ENCODE results near the gene CLK2. TPM values are rescaled to one million over a fixed set of nuclear protein-coding genes. Genes with fewer than 3 reads are reported as not detected.
"Not testable (repeated sequence)": the region's sequence is repeated elsewhere in the genome, so short reads cannot be mapped to it uniquely, and the experiment has no call there.

The CLK2 gene
- total RNA-seq, 2 donors from 2014 or later: 9.8 to 16.4 TPM

DNA sequence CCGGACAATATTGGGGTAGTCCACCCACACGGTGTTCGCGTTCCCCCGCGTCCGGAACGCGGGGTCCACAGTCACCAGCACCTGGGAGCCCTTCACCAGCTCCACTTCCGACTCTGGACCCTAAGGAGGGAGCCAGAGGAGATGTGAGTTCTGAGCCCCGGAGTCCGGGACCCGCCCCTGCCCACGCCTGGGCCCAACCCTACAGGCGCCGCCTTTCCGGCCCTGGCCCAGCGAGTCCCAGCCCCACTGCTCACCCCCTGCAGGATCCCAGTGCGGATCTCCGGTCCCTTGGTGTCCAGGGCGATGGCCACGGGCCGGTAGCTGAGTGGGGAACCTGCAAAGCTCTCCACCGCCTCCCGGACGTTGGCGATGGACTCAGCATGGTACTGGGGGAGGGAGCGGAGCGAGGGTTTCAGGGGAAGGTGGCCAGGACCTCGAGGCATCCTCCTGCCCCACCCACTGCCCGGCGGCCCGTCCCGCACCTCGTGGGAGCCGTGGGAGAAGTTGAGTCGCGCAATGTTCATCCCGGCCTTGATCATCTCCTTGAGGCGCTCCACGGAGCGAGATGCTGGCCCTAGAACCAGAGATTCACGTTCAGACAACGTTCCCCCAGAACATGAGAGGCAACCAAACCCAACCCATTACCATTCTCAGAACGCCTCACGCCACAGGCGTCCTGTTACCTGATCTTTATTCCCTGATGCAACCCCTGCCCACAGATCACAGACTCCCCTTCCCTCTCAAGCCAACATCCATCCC, 22.1 kb upstream of the CLK2 start:
- peak overlapping the region in 1 of 2 donors; percentile 18 for H3K4me3 ChIP-seq
- TF ChIP-seq, protein P1, sequence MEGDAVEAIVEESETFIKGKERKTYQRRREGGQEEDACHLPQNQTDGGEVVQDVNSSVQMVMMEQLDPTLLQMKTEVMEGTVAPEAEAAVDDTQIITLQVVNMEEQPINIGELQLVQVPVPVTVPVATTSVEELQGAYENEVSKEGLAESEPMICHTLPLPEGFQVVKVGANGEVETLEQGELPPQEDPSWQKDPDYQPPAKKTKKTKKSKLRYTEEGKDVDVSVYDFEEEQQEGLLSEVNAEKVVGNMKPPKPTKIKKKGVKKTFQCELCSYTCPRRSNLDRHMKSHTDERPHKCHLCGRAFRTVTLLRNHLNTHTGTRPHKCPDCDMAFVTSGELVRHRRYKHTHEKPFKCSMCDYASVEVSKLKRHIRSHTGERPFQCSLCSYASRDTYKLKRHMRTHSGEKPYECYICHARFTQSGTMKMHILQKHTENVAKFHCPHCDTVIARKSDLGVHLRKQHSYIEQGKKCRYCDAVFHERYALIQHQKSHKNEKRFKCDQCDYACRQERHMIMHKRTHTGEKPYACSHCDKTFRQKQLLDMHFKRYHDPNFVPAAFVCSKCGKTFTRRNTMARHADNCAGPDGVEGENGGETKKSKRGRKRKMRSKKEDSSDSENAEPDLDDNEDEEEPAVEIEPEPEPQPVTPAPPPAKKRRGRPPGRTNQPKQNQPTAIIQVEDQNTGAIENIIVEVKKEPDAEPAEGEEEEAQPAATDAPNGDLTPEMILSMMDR (IDR thresholded peaks at IDR 0.05): no peak
- peaks cover 0 to 10% of the 10 kb centered on the region in 2 donors for H3K27me3 ChIP-seq

DNA sequence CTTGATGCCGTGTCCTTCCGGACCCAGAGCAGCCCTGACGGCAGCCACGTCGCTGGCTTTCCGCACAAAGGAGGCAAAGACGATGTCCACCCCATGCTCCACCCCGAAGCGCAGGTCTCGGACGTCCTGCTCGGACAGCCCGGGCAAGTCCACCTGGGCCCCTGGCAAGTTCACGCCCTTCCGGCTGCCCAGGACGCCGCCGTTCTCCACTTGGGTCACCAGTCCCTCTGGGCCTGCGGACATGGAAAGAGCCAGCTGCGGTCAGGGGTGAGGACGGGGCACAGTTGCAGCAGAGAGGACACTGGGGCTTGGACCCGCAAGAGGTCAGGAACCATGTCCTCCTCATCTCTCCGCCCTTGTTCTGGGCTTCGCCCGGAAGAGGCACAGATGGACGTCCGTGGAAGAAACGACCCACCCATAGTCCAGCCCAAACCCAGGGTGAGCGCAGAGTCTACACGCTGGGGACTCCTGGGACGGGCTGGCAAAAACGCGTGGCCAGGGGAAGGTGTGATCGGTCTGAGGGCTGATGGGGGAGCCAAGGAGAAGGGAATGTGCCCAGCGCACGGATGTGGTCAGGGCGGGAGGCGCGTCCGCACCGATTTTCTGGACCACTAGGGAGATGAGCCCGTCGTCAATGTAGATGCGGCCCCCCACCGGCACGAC, 21.3 kb upstream of the CLK2 start:
- H3K9me3 ChIP-seq: no peaks in the 10 kb centered on the region
- peaks cover 0 to 10% of the 10 kb centered on the region in 2 donors for H3K27me3 ChIP-seq
- TF ChIP-seq, protein P1 (IDR thresholded peaks at IDR 0.05): no peak
- no peak overlapping the region for H3K27ac ChIP-seq
- no peak for DNase-seq (ENCODE audit: low spot score)
- H3K4me3 ChIP-seq: peak overlapping the region in 1 of 2 donors; percentile 18
- peaks cover 0 to 7% of the 10 kb centered on the region in 2 donors for H3K4me1 ChIP-seq
- no peaks in the 10 kb centered on the region for H3K36me3 ChIP-seq

More for the DNA sequence above, 22.1 kb upstream of the CLK2 start:
- Histone ChIP-seq H3K27ac (no peak overlapping the region), H3K36me3 (no peaks in the 10 kb centered on the region), H3K4me1 (peaks cover 0 to 7% of the 10 kb centered on the region in 2 donors), H3K9me3 (no peaks in the 10 kb centered on the region)
- no peak for DNase-seq (ENCODE audit: low spot score)

DNA sequence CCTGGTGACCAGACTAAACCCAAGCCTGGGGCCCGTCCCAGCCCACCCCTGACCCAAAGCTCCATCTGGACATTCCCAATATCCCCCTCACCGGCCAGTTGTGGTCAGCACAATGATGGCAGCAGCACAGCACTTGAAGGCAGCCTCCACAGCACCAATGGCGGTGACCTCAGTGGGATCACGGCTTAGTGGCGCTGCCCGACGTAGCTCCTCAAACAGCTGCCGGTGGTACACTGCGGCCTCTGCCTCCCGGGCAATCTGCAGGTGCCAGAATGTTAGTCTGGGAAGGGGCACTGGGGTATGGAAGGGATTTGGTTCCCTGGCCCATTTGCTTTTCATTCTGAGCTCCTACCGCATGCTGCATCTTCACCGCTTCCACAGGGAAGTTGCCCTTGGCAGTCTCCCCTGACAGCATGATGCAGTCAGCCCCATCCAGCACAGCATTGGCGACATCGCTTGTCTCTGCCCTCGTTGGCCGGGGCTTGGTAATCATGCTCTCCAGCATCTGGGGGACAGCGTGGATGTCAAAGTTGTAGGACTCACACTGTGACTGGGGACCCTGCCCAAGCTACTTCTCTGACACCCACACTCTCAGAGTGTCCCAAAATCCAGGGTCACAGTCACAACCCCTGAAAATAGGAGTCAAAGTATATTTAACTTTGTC, 19.9 kb upstream of the CLK2 start:
- Histone ChIP-seq H3K27ac (no peak overlapping the region), H3K4me3 (no peak overlapping the region), H3K27me3 (peaks cover 0 to 10% of the 10 kb centered on the region in 2 donors), H3K36me3 (no peaks in the 10 kb centered on the region), H3K4me1 (peaks cover 0 to 7% of the 10 kb centered on the region in 2 donors), H3K9me3 (no peaks in the 10 kb centered on the region)
- no peak for DNase-seq (ENCODE audit: low spot score)
- TF ChIP-seq, protein P1 (IDR thresholded peaks at IDR 0.05): no peak

DNA sequence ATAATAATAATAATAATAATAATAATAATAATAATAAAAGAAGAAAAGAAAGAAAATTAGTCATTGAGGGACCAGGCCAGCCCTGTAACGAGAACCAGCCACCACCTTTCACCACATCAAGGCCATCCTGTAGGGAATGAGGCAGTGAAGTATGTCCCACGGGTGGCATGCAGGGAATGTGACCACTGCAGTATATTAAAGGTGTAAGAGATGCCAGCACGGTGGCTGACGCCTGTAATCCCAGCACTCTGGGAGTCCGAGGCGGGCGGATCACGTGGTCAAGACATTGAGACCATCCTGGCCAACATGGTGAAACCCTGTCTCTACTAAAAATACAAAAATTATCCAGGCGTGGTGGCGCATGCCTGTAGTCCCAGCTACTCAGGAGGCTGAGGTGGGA, 17.7 kb upstream of the CLK2 start:
- H3K4me3 ChIP-seq; DNase-seq (ENCODE audit: low spot score); H3K27ac ChIP-seq; H3K4me1 ChIP-seq; H3K36me3 ChIP-seq; H3K9me3 ChIP-seq: not testable (repeated sequence)
- peaks cover 0 to 10% of the 10 kb centered on the region in 2 donors for H3K27me3 ChIP-seq

- DNase-seq (ENCODE audit: low spot score): no peak
- H3K4me1 ChIP-seq: no peaks in the 10 kb centered on the region
- H3K4me3 ChIP-seq: no peak overlapping the region
- TF ChIP-seq, protein P1 (IDR thresholded peaks at IDR 0.05): no peak
- H3K36me3 ChIP-seq: no peaks in the 10 kb centered on the region
- no peak overlapping the region for H3K27ac ChIP-seq
- H3K9me3 ChIP-seq: no peaks in the 10 kb centered on the region
- H3K27me3 ChIP-seq: no peaks in the 10 kb centered on the region
Measured at GRCh38 chr1:155287987-155288543, 14.8 kb upstream of the CLK2 start.

DNA sequence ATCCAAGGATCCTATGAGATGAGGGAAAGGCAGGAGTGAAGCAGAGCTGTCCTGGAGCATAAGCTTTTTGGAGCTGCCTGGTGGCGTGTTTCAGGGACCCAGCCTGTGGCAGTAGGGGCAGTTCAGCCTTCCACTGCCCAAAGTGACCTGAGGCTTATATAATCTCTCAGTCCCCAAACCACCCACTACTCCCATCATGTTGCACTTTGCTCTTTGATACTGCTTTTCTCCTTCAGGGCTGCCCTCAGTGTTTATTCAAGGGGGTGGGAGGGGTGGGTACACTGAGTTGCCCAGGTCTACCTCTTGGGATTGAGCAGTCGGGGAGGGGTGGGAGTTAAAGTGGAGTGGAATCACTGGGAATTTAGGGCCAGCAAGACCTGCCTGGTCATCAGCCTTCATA, 13.2 kb upstream of the CLK2 start:
- TF ChIP-seq, protein P1 (IDR thresholded peaks at IDR 0.05): no peak
- no peaks in the 10 kb centered on the region for H3K27me3 ChIP-seq
- no peaks in the 10 kb centered on the region for H3K4me1 ChIP-seq
- no peak for DNase-seq (ENCODE audit: low spot score)
- H3K36me3 ChIP-seq: no peaks in the 10 kb centered on the region
- no peak overlapping the region for H3K4me3 ChIP-seq
- H3K27ac ChIP-seq: no peak overlapping the region
- no peaks in the 10 kb centered on the region for H3K9me3 ChIP-seq
